HL-60 (cell line): ENCODE data around the gene HAO1.

Experiments
- CTCF ChIP-seq: IDR thresholded peaks from one replicate; pipeline ENCODE4 v1.5.1; 2011; ENCODE audit warnings: low read length, control low read depth, inconsistent platforms; ENCODE audit not compliant: insufficient read depth
- GABPA ChIP-seq: IDR thresholded peaks from 2 replicates; pipeline ENCODE4 v1.6.1; 2012; ENCODE audit warnings: low read depth
- POLR2AphosphoS5 ChIP-seq: IDR thresholded peaks from 2 replicates; pipeline ENCODE4 v1.6.1; 2012; ENCODE audit warnings: low read depth
- SPI1 ChIP-seq: IDR thresholded peaks from 2 replicates; pipeline ENCODE4 v1.6.1; 2012; ENCODE audit warnings: low read depth, mild to moderate bottlenecking, borderline replicate concordance

GRCh38 chr20:7849675-7850074 lies 90.6 kb downstream of the HAO1 start:
- no peak for TF ChIP-seq CTCF
- no peak for TF ChIP-seq POLR2AphosphoS5
- no peak for TF ChIP-seq SPI1
- no peak for TF ChIP-seq GABPA
